Fibroblast of lung (primary cell): ENCODE measurements around the gene SENP3. TPM values are rescaled to one million over a fixed set of nuclear protein-coding genes. Genes with fewer than 3 reads are reported as not detected.

ENCODE experiments used
- DNase-seq, 2 donors: peaks; one replicate each; pipeline versions ENCODE4 v3.0.0 to v3.0.0-alpha.2; 2010; ENCODE audit warnings: low read depth in 2 of 2
- H2AFZ ChIP-seq: 2 replicates; pipeline ENCODE4 v1.5.1; 2012; ENCODE audit warnings: low read length, control low read depth, inconsistent platforms
- H3K27ac ChIP-seq: 2 replicates; pipeline ENCODE4 v1.5.1; 2011; ENCODE audit warnings: low read length, control low read depth; ENCODE audit not compliant: insufficient read depth
- H3K27me3 ChIP-seq: 2 replicates; pipeline ENCODE4 v1.5.1; 2011; ENCODE audit warnings: mild to moderate bottlenecking, low read length; ENCODE audit not compliant: control insufficient read depth, insufficient read depth
- H3K36me3 ChIP-seq: 2 replicates; pipeline ENCODE4 v1.5.1; 2011; ENCODE audit warnings: low read length; ENCODE audit not compliant: control insufficient read depth, insufficient read depth
- H3K4me1 ChIP-seq: 2 replicates; pipeline ENCODE4 v1.5.1; 2011; ENCODE audit warnings: low read length; ENCODE audit not compliant: control insufficient read depth, insufficient read depth; ENCODE audit errors: extremely low read depth
- H3K4me2 ChIP-seq: 2 replicates; pipeline ENCODE4 v1.5.1; 2011; ENCODE audit warnings: low read length, control low read depth; ENCODE audit not compliant: insufficient read depth; ENCODE audit errors: extremely low read depth
- H3K4me3 ChIP-seq, 4 experiments: fragments of 200-600 bp in 1 of 4; sonication (generic) in 1 of 4; replicated peaks in 1 of 4; 2 replicates each; pipeline ENCODE4 v1.5.1; 2011 to 2016; ENCODE audit warnings: low read length in 4 of 4, low read depth in 3 of 4, mild to moderate bottlenecking in 3 of 4, control low read depth in 2 of 4, inconsistent platforms in 1 of 4, mixed read lengths in 1 of 4; ENCODE audit not compliant: insufficient read depth in 1 of 4; ENCODE audit errors: control extremely low read depth in 1 of 4
- H3K79me2 ChIP-seq: 2 replicates; pipeline ENCODE4 v1.5.1; 2012; ENCODE audit warnings: mild to moderate bottlenecking, low read length, inconsistent platforms; ENCODE audit not compliant: control insufficient read depth, insufficient read depth
- H3K9ac ChIP-seq: 2 replicates; pipeline ENCODE4 v1.5.1; 2011; ENCODE audit warnings: mild to moderate bottlenecking, low read length, control low read depth; ENCODE audit not compliant: insufficient read depth
- H3K9me3 ChIP-seq: 2 replicates; pipeline ENCODE4 v1.5.1; 2012; ENCODE audit warnings: low read depth, low read length; ENCODE audit not compliant: control insufficient read depth, insufficient read depth
- H4K20me1 ChIP-seq: 2 replicates; pipeline ENCODE4 v1.5.1; 2011; ENCODE audit warnings: low read length; ENCODE audit not compliant: control insufficient read depth, insufficient read depth; ENCODE audit errors: extremely low read depth
- CTCF ChIP-seq, 2 donors: IDR thresholded peaks in 1 of 2; conservative IDR thresholded peaks in 1 of 2; 1 replicate in 1 of 2; 2 replicates in 1 of 2; pipeline ENCODE4 v1.5.1; 2011 to 2012; ENCODE audit warnings: low read length in 2 of 2, control low read depth in 1 of 2, inconsistent platforms in 1 of 2, low read depth in 1 of 2, mild to moderate bottlenecking in 1 of 2
- EZH2 ChIP-seq: IDR thresholded peaks from 2 replicates; pipeline ENCODE4 v1.5.1; 2012; ENCODE audit warnings: low read length, control low read depth, mild to moderate bottlenecking; ENCODE audit errors: missing control alignments
- polyA plus RNA-seq, 2 donors: library from polyadenylated mRNA; depleted of rRNA in 1 of 2; stranded (reverse) in 1 of 2; unstranded in 1 of 2; fragments of >200 nt; gene quantifications; 2 replicates each; pipeline ENCODE4 v1.2.1, GENCODE V29; 2011 to 2012; ENCODE audit warnings: missing spikeins in 1 of 2
- total RNA-seq: library from RNA; depleted of rRNA; stranded (reverse); fragments of >200 nt; gene quantifications from 2 replicates; pipeline ENCODE4 v1.2.1, GENCODE V29; 2014

Gene SENP3
- total and polyA plus RNA-seq, 2 donors (not counting 1 experiment from before 2014, with no cell fraction given) = 66.2 to 67.6 TPM

- Histone ChIP-seq H3K4me3 (no peak overlapping the region), H3K27ac (no peak overlapping the region), H2AFZ (no peak overlapping the region), H3K4me2 (no peak overlapping the region), H3K9ac (no peak overlapping the region), H3K79me2 (peaks cover 25% of the 10 kb centered on the region), H4K20me1 (no peaks in the 10 kb centered on the region), H3K4me1 (peaks cover 21% of the 10 kb centered on the region), H3K9me3 (no peaks in the 10 kb centered on the region), H3K27me3 (no peaks in the 10 kb centered on the region), H3K36me3 (peaks cover 8% of the 10 kb centered on the region)
- no peak for TF ChIP-seq EZH2
- TF ChIP-seq CTCF (conservative IDR thresholded peaks at IDR 0.05 in 1 of 2, IDR thresholded peaks at IDR 0.05 in 1 of 2; ENCODE audit: low read depth in 1 of 2, low read length in 2 of 2) = no peak
- DNase-seq = no peak
These were observed 2.2 kb upstream of the SENP3 start for GRCh38 chr17:7559320-7560171.

GRCh38 chr17:7560172-7561027 lies 1.3 kb upstream of the SENP3 start:
- no peaks in the 10 kb centered on the region for H4K20me1 ChIP-seq
- peak overlapping the region; percentile 95 for H3K4me2 ChIP-seq
- peak; percentile 50 to 62 for DNase-seq
- TF ChIP-seq CTCF (conservative IDR thresholded peaks at IDR 0.05 in 1 of 2, IDR thresholded peaks at IDR 0.05 in 1 of 2; ENCODE audit: low read depth in 1 of 2, low read length in 2 of 2) (peak; percentile 64 to 76), EZH2 (no peak)
- no peak overlapping the region for H2AFZ ChIP-seq
- peaks cover 21% of the 10 kb centered on the region for H3K4me1 ChIP-seq
- H3K27me3 ChIP-seq = no peaks in the 10 kb centered on the region
- H3K4me3 ChIP-seq = peak overlapping the region in 2 of 4 experiments; percentile 82 to 87
- H3K79me2 ChIP-seq = peaks cover 33% of the 10 kb centered on the region
- H3K9ac ChIP-seq = no peak overlapping the region
- H3K9me3 ChIP-seq = no peaks in the 10 kb centered on the region
- no peak overlapping the region for H3K27ac ChIP-seq
- H3K36me3 ChIP-seq = peaks cover 17% of the 10 kb centered on the region

- H3K9me3 ChIP-seq = no peaks in the 10 kb centered on the region
- H3K27ac ChIP-seq = peak overlapping the region; percentile 80
- peak overlapping the region; percentile 68 for H2AFZ ChIP-seq
- H3K79me2 ChIP-seq = peaks cover 35% of the 10 kb centered on the region
- H3K36me3 ChIP-seq = peaks cover 19% of the 10 kb centered on the region
- H3K4me2 ChIP-seq = peak overlapping the region; percentile 95
- TF ChIP-seq EZH2 = no peak
- TF ChIP-seq CTCF (conservative IDR thresholded peaks at IDR 0.05 in 1 of 2, IDR thresholded peaks at IDR 0.05 in 1 of 2; ENCODE audit: low read depth in 1 of 2, low read length in 2 of 2) = peak; percentile 55 to 80
- H4K20me1 ChIP-seq = no peaks in the 10 kb centered on the region
- H3K4me1 ChIP-seq = peaks cover 21% of the 10 kb centered on the region
- peak; percentile 75 to 77 for DNase-seq
- H3K4me3 ChIP-seq = peak overlapping the region; percentile 64 to 87 (median 84)
- H3K9ac ChIP-seq = peak overlapping the region; percentile 86
- H3K27me3 ChIP-seq = no peaks in the 10 kb centered on the region
These were observed 617 bp upstream of the SENP3 start for GRCh38 chr17:7561028-7561575.
